Testis (tissue), 3 donors: ENCODE results near the gene KHNYN. TPM values are rescaled to one million over a fixed set of nuclear protein-coding genes. Genes with fewer than 3 reads are reported as not detected.

Experiments
- DNase-seq: peaks from one replicate; pipeline ENCODE4 v3.0.0-alpha.2; 2019
- H3K27ac ChIP-seq, 2 donors: fragments of 200-600 bp; sonication (generic); one replicate each; pipeline ENCODE4 v1.5.1; 2019
- H3K27me3 ChIP-seq: fragments of 200-600 bp; sonication (generic); one replicate; pipeline ENCODE4 v1.5.1; 2019
- H3K36me3 ChIP-seq: fragments of 200-600 bp; sonication (generic); one replicate; pipeline ENCODE4 v1.5.1; 2017; ENCODE audit warnings: low read depth; ENCODE audit errors: missing control alignments
- H3K4me1 ChIP-seq: fragments of 200-600 bp; sonication (generic); one replicate; pipeline ENCODE4 v1.5.1; 2019
- H3K4me3 ChIP-seq, 2 donors: fragments of 200-600 bp; sonication (generic); one replicate each; pipeline ENCODE4 v1.5.1; 2017 to 2019
- H3K9me3 ChIP-seq: fragments of 200-600 bp; sonication (generic); one replicate; pipeline ENCODE4 v1.5.1; 2017
- CTCF ChIP-seq, 3 experiments: fragments of 450-650 bp in 2 of 3; fragments of 200-600 bp in 1 of 3; sonication (generic) in 1 of 3; IDR thresholded peaks; one replicate each; pipeline ENCODE4 v1.5.1; 2016 to 2019; ENCODE audit warnings: antibody characterized with exemption in 3 of 3, mild to moderate bottlenecking in 2 of 3, moderate library complexity in 1 of 3
- POLR2A ChIP-seq: fragments of 450-650 bp; IDR thresholded peaks from one replicate; pipeline ENCODE4 v1.6.1; 2017; ENCODE audit warnings: antibody characterized with exemption, mild to moderate bottlenecking, moderate library complexity
- WGBS, 2 donors: methylation state at CpG; one replicate each; pipeline ENCODE4 v1.1.5; 2018; 5-methylcytosine and 5-hydroxymethylcytosine counted together
- intact Hi-C: fragments of 100-400 bp; cut with DNase I; formaldehyde crosslinking; loops from one replicate; pipeline ENCODE4 v1.15.1; 2023; ENCODE audit warnings: low total_unique reads
- polyA plus RNA-seq: library from polyadenylated mRNA; stranded (reverse); fragments of 350-450 nt; fragmentation: Illumina TruSeq; extraction: RNeasy Lipid Tissue Mini Kit (QIAGEN cat#74804); gene quantifications from one replicate; pipeline ENCODE4 v1.2.3, GENCODE V29; 2014; ENCODE audit warnings: low read depth, low replicate concordance; ENCODE audit not compliant: insufficient read depth
- total RNA-seq, 2 donors: library from RNA; depleted of rRNA; stranded (reverse); fragments of >200 nt; gene quantifications; one replicate each; pipeline ENCODE4 v1.2.3, GENCODE V29; 2016

Gene KHNYN
- total and polyA plus RNA-seq, 3 donors from 2014 or later: 27.9 to 66.0 (median 52.0) TPM

GRCh38 chr14:24459331-24459730, 29.6 kb downstream of the KHNYN start:
- TF ChIP-seq CTCF (IDR thresholded peaks at IDR 0.05): no peak
- H3K27me3 ChIP-seq: no peaks in the 10 kb centered on the region
- H3K4me3 ChIP-seq: no peak overlapping the region
- intact Hi-C loops: no loop called here
- WGBS, 2 donors: 78 to 82% methylated on average over 3 of the region's 3 CpGs
- H3K36me3 ChIP-seq: no peaks in the 10 kb centered on the region
- DNase-seq: no peak
- H3K4me1 ChIP-seq: no peaks in the 10 kb centered on the region
- no peak overlapping the region for H3K27ac ChIP-seq
- no peaks in the 10 kb centered on the region for H3K9me3 ChIP-seq

GRCh38 chr14:24461336-24461735, 31.6 kb downstream of the KHNYN start:
- intact Hi-C loops: no loop called here
- Histone ChIP-seq H3K36me3 (no peaks in the 10 kb centered on the region), H3K4me1 (no peaks in the 10 kb centered on the region), H3K27me3 (no peaks in the 10 kb centered on the region), H3K9me3 (no peaks in the 10 kb centered on the region), H3K4me3 (no peak overlapping the region), H3K27ac (no peak overlapping the region)
- TF ChIP-seq POLR2A (no peak), CTCF (IDR thresholded peaks at IDR 0.05) (no peak)
- no peak for DNase-seq

GRCh38 chr14:24463017-24463883, 33.5 kb downstream of the KHNYN start:
- 51 to 54% methylated on average over 5 of the region's 5 CpGs for WGBS, 2 donors
- Histone ChIP-seq H3K9me3 (no peaks in the 10 kb centered on the region), H3K4me1 (no peaks in the 10 kb centered on the region), H3K27ac (no peak overlapping the region), H3K27me3 (no peaks in the 10 kb centered on the region), H3K36me3 (no peaks in the 10 kb centered on the region), H3K4me3 (no peak overlapping the region)
- TF ChIP-seq CTCF (IDR thresholded peaks at IDR 0.05) (no peak), POLR2A (no peak)
- intact Hi-C loops: no loop called here
- no peak for DNase-seq

DNA sequence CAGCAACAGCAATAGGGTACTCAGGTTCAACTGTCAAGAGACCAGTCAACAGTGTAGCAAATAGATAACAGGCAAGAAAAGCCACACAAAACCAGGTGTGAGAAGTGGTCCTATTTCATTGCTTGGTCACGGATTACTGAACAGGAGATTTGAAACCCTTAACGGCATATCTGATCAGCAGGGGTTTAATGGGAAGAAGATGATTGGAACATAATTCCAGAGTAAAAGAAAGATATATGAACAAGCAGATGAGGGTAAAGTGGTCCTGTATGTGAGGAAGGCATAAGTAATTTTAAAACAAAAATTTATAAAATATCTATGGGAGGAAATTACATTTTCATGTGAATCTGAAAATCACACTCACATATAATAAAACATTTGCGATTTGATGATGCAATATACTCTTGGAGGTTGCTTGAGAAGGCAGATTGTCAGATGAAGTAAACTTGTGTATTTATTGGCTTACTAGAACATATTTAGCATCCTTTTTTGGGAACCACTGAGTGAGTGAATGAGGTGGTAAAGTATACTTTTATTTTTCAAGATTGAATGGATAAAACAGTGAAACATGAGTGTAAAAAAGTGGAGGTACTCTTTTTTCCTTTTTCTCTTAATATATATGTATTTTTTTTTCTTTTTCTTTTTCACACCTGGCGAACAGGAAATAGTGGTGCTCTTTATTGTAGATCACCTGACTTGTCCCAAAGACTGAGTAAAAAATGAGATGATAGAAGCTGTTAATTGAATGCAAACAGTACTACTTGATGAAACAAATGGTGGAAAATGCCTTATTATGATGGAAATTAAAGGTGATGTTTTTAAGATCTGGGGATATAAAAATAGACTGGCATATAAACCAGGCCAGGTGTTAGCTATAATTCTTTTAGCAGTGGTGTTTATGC, 34.4 kb downstream of the KHNYN start:
- TF ChIP-seq CTCF (IDR thresholded peaks at IDR 0.05) (no peak), POLR2A (no peak)
- H3K27ac ChIP-seq: no peak overlapping the region
- H3K4me3 ChIP-seq: no peak overlapping the region
- no peaks in the 10 kb centered on the region for H3K4me1 ChIP-seq
- 66 to 69% methylated on average over 4 of the region's 4 CpGs for WGBS, 2 donors
- H3K27me3 ChIP-seq: no peaks in the 10 kb centered on the region
- H3K9me3 ChIP-seq: no peaks in the 10 kb centered on the region
- DNase-seq: no peak
- no peaks in the 10 kb centered on the region for H3K36me3 ChIP-seq
- intact Hi-C loops: no loop called here
